A549 (cell line): Measurements from ENCODE around the gene CCDC12. TPM values are rescaled to one million over a fixed set of nuclear protein-coding genes. Genes with fewer than 3 reads are reported as not detected.

Experiments
- ATAC-seq, 2 experiments: fragments of 200-7000 bp in 1 of 2; fragments of >200 bp in 1 of 2; cut with Nextera tagmentation in 1 of 2; cut with Tn5 transposase in 1 of 2; 3 replicates each; pipeline versions ENCODE4 v1.8.0 to v1.9.1; 2018 to 2020; ENCODE audit warnings: mild to moderate bottlenecking in 1 of 2, moderate library complexity in 1 of 2
- CTCF ChIA-PET: fragments of 300-600 bp; sonication (Branson Sonifier 250); formaldehyde crosslinking; extraction: SDS; loops from one replicate; lab custom pipeline; 2021; ENCODE audit warnings: antibody characterized with exemption, inconsistent platforms; lab: Yijun Ruan, JAX
- POLR2A ChIA-PET: fragments of 350-600 bp; formaldehyde crosslinking; extraction: SDS; loops from one replicate; lab custom pipeline; 2021; ENCODE audit warnings: antibody characterized with exemption, inconsistent platforms; lab: Yijun Ruan, JAX
- DNase-seq, 2 experiments: peaks; one replicate each; pipeline versions ENCODE4 v3.0.0 to v3.0.0-alpha.2; 2011 to 2016; ENCODE audit warnings: low read depth in 1 of 2, low spot score in 1 of 2
- FAIRE-seq: peaks from 2 replicates; lab custom pipeline; 2011; peaks lifted over from hg19 to GRCh38; lab: Jason Lieb, UNC
- H3K27ac ChIP-seq, 2 experiments: fragments of >200 bp; sonication (Bioruptor Twin); formaldehyde crosslinking; 3 replicates each; pipeline ENCODE4 v1.5.1; 2016 to 2017
- H3K4me1 ChIP-seq: fragments of >200 bp; sonication (Bioruptor Twin); formaldehyde crosslinking; 3 replicates; pipeline ENCODE4 v1.6.1; 2016
- H3K4me2 ChIP-seq: fragments of >200 bp; sonication (Bioruptor Twin); formaldehyde crosslinking; 3 replicates; pipeline ENCODE4 v1.6.1; 2016
- H3K4me3 ChIP-seq: fragments of >200 bp; sonication (Bioruptor Twin); formaldehyde crosslinking; 3 replicates; pipeline ENCODE4 v1.5.1; 2016
- H3K9me3 ChIP-seq: fragments of >200 bp; sonication (Bioruptor Twin); formaldehyde crosslinking; 3 replicates; pipeline ENCODE4 v1.6.1; 2016
- CBX8 ChIP-seq: fragments of 200-600 bp; sonication (generic); IDR thresholded peaks from 2 replicates; pipeline ENCODE4 v1.6.1; 2016
- CHD2 ChIP-seq: fragments of 150-350 bp; IDR thresholded peaks from 2 replicates; pipeline ENCODE4 v1.6.1; 2014; ENCODE audit warnings: low read length; ENCODE audit not compliant: partially characterized antibody
- CHD4 ChIP-seq: fragments of 200-600 bp; sonication (generic); IDR thresholded peaks from 2 replicates; pipeline ENCODE4 v1.6.1; 2016; ENCODE audit warnings: antibody characterized with exemption, mild to moderate bottlenecking, borderline replicate concordance
- CTCF ChIP-seq: fragments of >200 bp; sonication (Bioruptor Twin); formaldehyde crosslinking; IDR thresholded peaks from 3 replicates; pipeline ENCODE4 v1.5.1; 2016
- EHMT2 ChIP-seq: fragments of 200-600 bp; sonication (generic); IDR thresholded peaks from 2 replicates; pipeline ENCODE4 v1.6.1; 2016; ENCODE audit warnings: antibody characterized with exemption, low read depth, mild to moderate bottlenecking, moderate library complexity
- ESRRA ChIP-seq: fragments of 150-350 bp; IDR thresholded peaks from 2 replicates; pipeline ENCODE4 v1.6.1; 2014; ENCODE audit warnings: mild to moderate bottlenecking, low read length, borderline replicate concordance
- FOSL2 ChIP-seq, 2 experiments: fragments of 450-650 bp in 1 of 2; fragments of >200 bp in 1 of 2; sonication (Bioruptor Twin) in 1 of 2; formaldehyde crosslinking; IDR thresholded peaks; 2 replicates each; pipeline versions ENCODE4 v1.5.0 to v1.6.1; 2016 to 2020; ENCODE audit warnings: mild to moderate bottlenecking in 1 of 2, moderate library complexity in 1 of 2
- HDAC2 ChIP-seq: fragments of 200-600 bp; sonication (generic); IDR thresholded peaks from 2 replicates; pipeline ENCODE4 v1.6.1; 2016
- HES2 ChIP-seq: fragments of >200 bp; sonication (Bioruptor Twin); formaldehyde crosslinking; IDR thresholded peaks from 2 replicates; pipeline ENCODE4 v1.6.1; 2016
- HMGXB4 ChIP-seq: fragments of 250-450 bp; sonication (Bioruptor Pico); IDR thresholded peaks from 2 replicates; pipeline ENCODE4 v1.5.0; 2021; ENCODE audit warnings: mild to moderate bottlenecking, moderate library complexity, borderline replicate concordance
- MAFK ChIP-seq: fragments of 450-650 bp; IDR thresholded peaks from 2 replicates; pipeline ENCODE4 v1.6.1; 2014; ENCODE audit not compliant: partially characterized antibody
- MAZ ChIP-seq: fragments of 150-350 bp; IDR thresholded peaks from 2 replicates; pipeline ENCODE4 v1.6.1; 2014; ENCODE audit warnings: antibody characterized with exemption, low read depth, low read length, borderline replicate concordance
- PBX3 ChIP-seq: IDR thresholded peaks from 2 replicates; pipeline ENCODE4 v1.6.1; 2012
- POLR2A ChIP-seq: IDR thresholded peaks from 2 replicates; pipeline ENCODE4 v1.6.1; 2012; ENCODE audit warnings: mild to moderate bottlenecking, low read length
- RARB ChIP-seq: fragments of 250-450 bp; sonication (Bioruptor Pico); IDR thresholded peaks from 2 replicates; pipeline ENCODE4 v1.8.0; 2021; ENCODE audit warnings: mild to moderate bottlenecking, moderate library complexity
- REST ChIP-seq: fragments of 200-600 bp; sonication (generic); IDR thresholded peaks from 2 replicates; pipeline ENCODE4 v1.6.1; 2016; ENCODE audit warnings: antibody characterized with exemption, mild to moderate bottlenecking, moderate library complexity
- RNF2 ChIP-seq: fragments of 200-600 bp; sonication (generic); IDR thresholded peaks from 2 replicates; pipeline ENCODE4 v1.6.1; 2016; ENCODE audit warnings: low read depth, mild to moderate bottlenecking, antibody characterized with exemption, moderate library complexity, borderline replicate concordance
- TFCP2L1 ChIP-seq: fragments of 250-450 bp; sonication (Bioruptor Pico); IDR thresholded peaks from 2 replicates; pipeline ENCODE4 v1.5.0; 2021; ENCODE audit warnings: mild to moderate bottlenecking
- USF2 ChIP-seq: fragments of 450-650 bp; IDR thresholded peaks from 2 replicates; pipeline ENCODE4 v1.6.1; 2014; ENCODE audit warnings: antibody characterized with exemption
- ZSCAN20 ChIP-seq: fragments of 250-450 bp; sonication (Bioruptor Pico); IDR thresholded peaks from 2 replicates; pipeline ENCODE4 v1.8.0; 2022; ENCODE audit warnings: mild to moderate bottlenecking, moderate library complexity
- WGBS: methylation state at CpG from one replicate; pipeline ENCODE4 v1.1.6; 2017; ENCODE audit errors: missing lambda C conversion rate; 5-methylcytosine and 5-hydroxymethylcytosine counted together
- polyA plus RNA-seq, 4 experiments: library from polyadenylated mRNA; depleted of rRNA in 3 of 4; stranded (reverse); fragments of >200 nt; fragmentation: RNase III in 1 of 4; extraction: RNeasy Plus Mini Kit Qiagen cat#74134 plus additional on column Dnase treatment in 1 of 4; gene quantifications; 2 replicates in 3 of 4; 3 replicates in 1 of 4; pipeline ENCODE4 v1.2.3, GENCODE V29; 2011 to 2017

CCDC12 gene
- polyA plus RNA-seq, 2 of the 4 experiments (the other 2 are of a cell fraction): 34.8 to 81.0 TPM

- CTCF ChIA-PET: interaction anchor here (1.0 to 1.2 kb wide), 2 partner anchors 9 to 37 kb away, joined by 3 to 5 read pairs; no protein-coding TSS in a partner anchor
- peak in 1 of 2 experiments; percentile 10; a peak in 1 of 6 replicates for ATAC-seq
These were observed 72.9 kb downstream of the CCDC12 start for GRCh38 chr3:46903341-46904302.

GRCh38 chr3:46902188-46902631 lies 74.3 kb downstream of the CCDC12 start:
- POLR2A ChIA-PET: no interaction called here
- ATAC-seq (no peak), FAIRE-seq (no peak), DNase-seq (no peak)
- no peaks in the 10 kb centered on the region for H3K4me1 ChIP-seq
- no peak overlapping the region for H3K4me2 ChIP-seq
- WGBS: 86% methylated on average over 13 of the region's 15 CpGs
- no peak overlapping the region for H3K27ac ChIP-seq
- no peaks in the 10 kb centered on the region for H3K9me3 ChIP-seq
- TF ChIP-seq POLR2A (no peak), TFCP2L1 (no peak), RNF2 (no peak), HMGXB4 (CRISPR knock-in tag) (no peak), CHD4 (no peak), MAFK (no peak), REST (no peak), ZSCAN20 (no peak), ESRRA (no peak), FOSL2 (IDR thresholded peaks at IDR 0.05) (no peak), FOSL2 (CRISPR knock-in tag; IDR thresholded peaks at IDR 0.05) (no peak)
- H3K4me3 ChIP-seq: no peak overlapping the region
- CTCF ChIA-PET: interaction anchor here (1.9 kb wide), 1 partner anchor 36 kb away, joined by 10 read pairs; no protein-coding TSS in a partner anchor

More at GRCh38 chr3:46903341-46904302, 72.9 kb downstream of the CCDC12 start:
- POLR2A ChIA-PET: no interaction called here
- no peaks in the 10 kb centered on the region for H3K4me1 ChIP-seq
- FAIRE-seq (no peak), DNase-seq (no peak)
- 64% methylated on average over 7 of the region's 21 CpGs for WGBS
- 0 out of 2 replicates have a peak, but pooled peaks have one; percentile 7 for TF ChIP-seq USF2
- no peak for TF ChIP-seq ESRRA
- no peaks in the 10 kb centered on the region for H3K9me3 ChIP-seq
- no peak overlapping the region for H3K27ac ChIP-seq
- H3K4me3 ChIP-seq: no peak overlapping the region
- H3K4me2 ChIP-seq: no peak overlapping the region

GRCh38 chr3:46901591-46902187 lies 74.9 kb downstream of the CCDC12 start:
- POLR2A ChIA-PET: no interaction called here
- TF ChIP-seq CBX8 (no peak), CTCF (no peak), RARB (CRISPR knock-in tag) (no peak), EHMT2 (no peak), MAZ (no peak), HES2 (no peak), HDAC2 (no peak), PBX3 (no peak), POLR2A (no peak), CHD2 (no peak), ESRRA (no peak)

More at GRCh38 chr3:46901591-46902187, 74.9 kb downstream of the CCDC12 start:
- no peak for FAIRE-seq
- WGBS: 53% methylated on average over 6 of the region's 17 CpGs
- Histone ChIP-seq H3K9me3 (no peaks in the 10 kb centered on the region), H3K4me3 (no peak overlapping the region), H3K4me1 (no peaks in the 10 kb centered on the region), H3K4me2 (no peak overlapping the region), H3K27ac (no peak overlapping the region)
- ATAC-seq: no peak
- CTCF ChIA-PET: interaction anchor here (1.4 to 2.4 kb wide), 4 partner anchors 7 to 413 kb away, joined by 3 to 20 read pairs (median 7); no protein-coding TSS in a partner anchor
- DNase-seq: no peak
